Cerebellar cortex (tissue), 1 donor: Measurements from ENCODE around the gene ABCG1.
"Not testable (repeated sequence)": the region's sequence is repeated elsewhere in the genome, so short reads cannot be mapped to it uniquely, and the experiment has no call there.

Experiments
- DNase-seq: peaks from one replicate; pipeline ENCODE4 v3.0.0-alpha.2; 2015; ENCODE audit warnings: low spot score

ABCG1 gene

DNA sequence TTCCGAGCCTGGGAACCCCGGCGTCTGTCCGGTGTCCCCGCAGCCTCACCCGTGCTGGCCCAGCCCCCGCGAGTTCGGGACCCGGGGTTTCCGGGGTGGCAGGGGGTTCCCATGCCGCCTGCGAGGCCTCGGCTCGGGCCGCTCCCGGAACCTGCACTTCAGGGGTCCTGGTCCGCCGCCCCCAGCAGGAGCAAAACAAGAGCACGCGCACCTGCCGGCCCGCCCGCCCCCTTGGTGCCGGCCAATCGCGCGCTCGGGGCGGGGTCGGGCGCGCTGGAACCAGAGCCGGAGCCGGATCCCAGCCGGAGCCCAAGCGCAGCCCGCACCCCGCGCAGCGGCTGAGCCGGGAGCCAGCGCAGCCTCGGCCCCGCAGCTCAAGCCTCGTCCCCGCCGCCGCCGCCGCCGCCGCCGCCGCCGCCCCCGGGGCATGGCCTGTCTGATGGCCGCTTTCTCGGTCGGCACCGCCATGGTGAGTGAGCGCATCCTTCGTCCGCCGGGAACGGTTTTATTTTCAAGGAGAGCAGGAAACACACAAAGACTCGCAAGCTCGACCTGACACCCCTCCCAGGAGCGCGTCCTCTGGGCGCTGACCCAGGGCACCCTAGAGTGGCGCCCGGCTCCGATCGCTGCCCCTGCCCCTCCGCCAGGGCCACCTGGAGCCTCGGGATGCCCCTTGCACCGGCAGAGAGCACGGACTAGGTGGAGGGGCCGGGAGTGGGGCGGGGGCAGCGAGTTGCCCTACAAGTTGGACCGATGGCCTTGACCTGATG lies at the start of gene ABCG1:
ABCG1 (plus strand) TSS at position 305 of the 770 bp plus-strand sequence; CDS start at position 428, 123 bp downstream.
- DNase-seq = peak; percentile 58

DNA sequence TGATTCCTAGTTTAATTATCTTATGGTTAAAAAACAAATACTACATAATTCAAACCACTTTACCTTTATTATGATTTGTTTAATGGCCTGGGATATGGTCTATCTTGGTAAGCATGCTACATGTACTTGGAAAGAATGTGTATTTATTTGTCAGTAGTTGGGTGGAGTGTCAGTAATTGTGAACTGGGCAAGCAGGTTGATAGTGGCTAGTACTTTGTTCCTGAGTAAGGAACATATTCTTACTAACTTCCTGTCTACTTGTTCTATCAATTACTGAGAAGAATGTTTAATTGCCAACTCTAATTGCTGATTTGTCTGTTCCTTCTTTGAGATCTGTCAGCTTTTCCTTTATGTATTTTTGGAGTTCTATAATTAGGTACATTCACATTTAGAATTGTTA lies 49.2 kb upstream of the ABCG1 start:
- no peak for DNase-seq

DNA sequence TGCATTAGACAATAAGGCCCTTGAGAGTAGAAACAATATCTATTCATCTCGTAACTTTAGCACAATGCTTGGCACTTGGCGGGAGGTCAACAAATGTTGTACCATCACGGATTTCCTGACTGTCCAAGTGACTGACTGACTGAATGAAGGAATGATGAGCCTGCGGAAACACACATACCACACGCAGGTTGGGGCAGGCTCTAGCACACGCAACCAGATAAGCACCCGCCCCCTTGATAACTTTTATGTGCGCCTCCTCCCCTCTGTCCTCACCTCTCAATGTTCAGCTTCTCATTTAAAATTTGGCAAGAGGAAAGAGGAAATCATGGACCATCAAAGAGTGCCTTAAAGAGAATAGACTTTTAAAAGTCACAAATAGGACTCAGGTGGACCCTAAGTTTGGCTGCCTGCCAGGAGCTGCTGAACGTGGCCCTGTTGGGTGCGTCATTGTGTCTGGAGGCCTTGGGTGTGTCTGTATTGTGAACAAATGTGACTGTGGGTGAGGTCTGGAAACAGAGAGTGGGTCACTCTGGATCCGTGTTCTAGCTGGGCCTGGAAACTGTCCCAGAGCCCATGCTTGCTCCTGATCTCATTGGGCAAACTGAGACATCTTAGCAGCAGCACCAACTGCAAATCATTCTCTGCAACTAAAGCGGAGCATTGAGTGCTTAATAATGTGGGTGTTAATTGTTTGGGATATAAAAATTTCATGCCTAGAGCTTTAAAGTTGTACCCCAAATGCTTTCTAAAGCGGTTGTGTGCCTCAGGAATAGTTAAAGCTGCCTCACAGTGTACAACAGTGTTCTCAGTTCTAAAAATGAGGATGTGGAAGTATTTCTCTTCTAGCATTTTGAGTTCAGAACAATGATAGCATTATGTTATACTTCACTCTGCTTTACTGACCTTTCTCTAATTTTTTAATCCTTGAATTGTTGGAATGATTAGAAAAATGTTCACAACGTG lies 47.6 kb upstream of the ABCG1 start:
- DNase-seq = no peak

DNA sequence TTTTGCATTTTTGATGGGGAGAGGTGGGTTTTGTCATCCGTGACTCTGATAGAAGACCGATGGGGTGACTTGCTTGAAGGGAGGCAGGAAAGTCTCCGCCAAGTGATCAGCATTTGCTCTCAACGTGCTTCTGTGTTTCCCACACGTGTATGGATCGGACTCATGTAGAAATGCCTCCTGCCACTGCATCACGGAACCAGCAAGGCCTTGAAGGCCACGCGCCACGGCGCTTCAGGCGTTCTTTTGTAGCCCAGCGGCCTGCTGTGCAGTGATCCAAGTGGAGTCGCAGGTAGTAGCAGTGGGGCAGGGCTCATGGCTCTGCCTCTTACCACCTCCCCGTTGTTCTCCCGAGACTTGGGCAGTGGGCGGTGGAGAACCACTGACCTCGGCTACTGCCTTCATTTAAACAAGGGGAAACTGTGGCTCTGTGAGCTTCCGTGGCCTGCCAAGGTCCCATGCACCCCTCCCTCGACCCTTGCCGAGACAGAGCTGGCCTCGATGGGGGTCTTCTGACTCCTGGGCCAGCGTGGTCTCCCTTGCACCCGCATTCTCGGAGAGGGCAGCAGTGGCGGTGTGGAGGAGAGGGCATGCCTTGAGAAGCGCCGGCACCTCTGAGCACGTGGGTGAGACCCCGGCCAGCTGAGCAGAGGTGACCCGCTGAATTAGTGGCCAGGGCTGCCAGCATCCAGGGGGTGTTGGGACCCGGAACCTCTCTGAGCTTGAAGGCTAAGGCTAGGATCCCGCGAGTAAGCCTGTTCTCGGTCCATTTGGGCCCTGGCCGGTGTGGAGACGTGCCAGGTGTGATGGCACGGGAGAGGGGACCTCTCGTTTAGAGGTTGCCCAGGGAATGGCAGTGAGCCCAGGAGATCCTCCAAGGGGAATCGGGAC lies 46.1 kb upstream of the ABCG1 start:
- DNase-seq = no peak

DNA sequence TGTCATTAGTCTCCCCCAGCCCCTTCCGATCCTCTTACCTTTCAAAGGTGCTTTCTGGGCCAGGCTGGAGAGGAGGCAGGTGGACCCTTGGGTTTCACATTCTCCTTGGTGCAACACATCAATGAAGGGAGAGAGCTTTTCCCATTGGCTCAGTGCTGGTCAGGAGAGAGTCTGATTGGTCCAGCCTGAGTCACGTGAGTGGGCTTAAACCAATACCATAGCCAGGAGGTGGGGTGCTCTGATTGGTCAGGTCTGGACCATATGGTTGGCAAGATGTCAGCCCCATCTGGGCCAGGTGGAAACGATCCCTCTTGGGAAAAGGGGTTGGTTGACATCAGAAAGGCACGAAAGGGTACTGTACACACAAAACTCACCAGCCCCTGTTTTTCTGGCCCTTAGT lies 44.8 kb upstream of the ABCG1 start:
- no peak for DNase-seq

DNA sequence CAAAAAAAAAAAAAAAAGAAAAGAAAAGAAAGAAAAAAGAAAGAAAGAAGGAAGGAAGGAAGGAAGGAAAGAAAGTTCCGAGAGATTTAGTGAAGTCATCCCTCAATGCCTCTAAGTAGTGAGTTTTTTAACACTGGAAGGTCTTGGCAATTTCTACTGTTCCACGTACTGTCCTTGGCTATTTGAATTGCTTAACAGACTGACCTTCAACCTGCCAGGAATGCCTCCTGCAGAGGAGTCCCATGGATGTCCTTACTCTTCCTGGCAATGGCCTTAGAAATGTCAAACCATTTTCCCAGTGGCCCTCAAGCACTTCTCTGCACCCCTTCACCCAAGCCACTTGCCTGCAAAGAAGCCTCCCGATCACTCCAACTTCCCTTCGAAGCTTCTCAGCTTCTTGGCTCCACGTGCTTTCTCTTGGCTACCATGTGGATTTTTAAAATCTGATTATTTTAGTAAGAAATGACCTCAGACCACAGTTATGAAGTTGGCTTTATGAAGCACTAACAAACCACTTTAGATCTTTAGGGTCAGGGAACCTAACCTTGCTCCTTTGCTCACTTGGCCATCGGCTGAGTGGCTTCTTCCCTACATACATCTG lies 43.7 kb upstream of the ABCG1 start:
- no peak for DNase-seq

DNA sequence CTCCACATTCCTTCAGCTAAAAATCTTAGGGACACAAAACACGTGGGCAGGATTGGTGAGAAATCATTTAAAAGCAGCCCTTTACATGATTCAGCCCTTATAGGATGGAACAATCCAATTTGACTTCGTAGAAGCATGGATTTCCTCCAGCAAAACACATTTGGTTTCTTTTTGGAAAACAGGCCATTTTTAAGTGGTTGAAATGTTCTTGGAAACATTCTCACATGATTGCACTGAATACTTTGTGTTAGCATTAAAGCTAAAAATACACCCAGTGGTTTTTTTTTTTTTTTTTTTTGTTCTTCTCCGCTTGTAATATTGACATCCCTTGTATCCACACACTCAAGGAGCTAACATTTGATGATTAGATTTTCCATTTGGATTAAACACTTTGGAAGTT lies 42.1 kb upstream of the ABCG1 start:
- DNase-seq = no peak

DNA sequence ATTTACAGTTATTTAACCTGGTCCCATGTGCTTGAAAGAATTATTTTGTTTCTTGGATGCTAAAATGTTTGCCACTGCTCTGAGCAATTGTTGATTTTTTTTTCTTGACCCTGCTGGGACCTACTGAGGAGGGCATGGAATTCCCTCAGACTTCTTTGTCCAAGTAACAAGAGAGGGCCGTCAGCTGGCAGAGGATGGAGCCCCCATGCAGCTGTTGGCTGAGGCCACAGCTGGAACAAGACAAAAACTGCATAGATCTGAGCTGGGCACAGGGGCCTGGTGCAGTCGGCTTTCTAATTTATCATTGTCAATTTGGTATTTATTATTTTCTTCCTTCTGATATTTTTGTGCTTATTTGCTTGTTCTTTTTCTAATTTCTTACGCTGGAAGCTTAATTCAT lies 39.6 kb upstream of the ABCG1 start:
- no peak for DNase-seq

DNA sequence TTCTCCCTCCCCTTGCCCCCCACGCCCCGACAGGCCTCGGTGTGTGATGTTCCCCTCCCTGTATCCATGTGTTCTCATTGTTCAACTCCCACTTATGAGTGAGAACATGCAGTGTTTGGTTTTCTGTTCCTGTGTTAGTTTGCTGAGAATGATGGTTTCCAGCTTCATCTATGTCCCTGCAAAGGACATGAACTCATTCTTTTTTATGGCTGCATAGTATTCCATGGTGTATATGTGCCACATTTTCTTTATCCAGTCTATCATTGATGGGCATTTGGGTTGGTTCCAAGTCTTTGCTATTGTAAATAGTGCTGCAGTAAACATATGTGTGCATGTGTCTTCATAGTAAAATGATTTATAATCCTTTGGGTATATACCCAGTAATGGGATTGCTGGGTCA lies 38.9 kb upstream of the ABCG1 start:
- DNase-seq = not testable (repeated sequence)

DNA sequence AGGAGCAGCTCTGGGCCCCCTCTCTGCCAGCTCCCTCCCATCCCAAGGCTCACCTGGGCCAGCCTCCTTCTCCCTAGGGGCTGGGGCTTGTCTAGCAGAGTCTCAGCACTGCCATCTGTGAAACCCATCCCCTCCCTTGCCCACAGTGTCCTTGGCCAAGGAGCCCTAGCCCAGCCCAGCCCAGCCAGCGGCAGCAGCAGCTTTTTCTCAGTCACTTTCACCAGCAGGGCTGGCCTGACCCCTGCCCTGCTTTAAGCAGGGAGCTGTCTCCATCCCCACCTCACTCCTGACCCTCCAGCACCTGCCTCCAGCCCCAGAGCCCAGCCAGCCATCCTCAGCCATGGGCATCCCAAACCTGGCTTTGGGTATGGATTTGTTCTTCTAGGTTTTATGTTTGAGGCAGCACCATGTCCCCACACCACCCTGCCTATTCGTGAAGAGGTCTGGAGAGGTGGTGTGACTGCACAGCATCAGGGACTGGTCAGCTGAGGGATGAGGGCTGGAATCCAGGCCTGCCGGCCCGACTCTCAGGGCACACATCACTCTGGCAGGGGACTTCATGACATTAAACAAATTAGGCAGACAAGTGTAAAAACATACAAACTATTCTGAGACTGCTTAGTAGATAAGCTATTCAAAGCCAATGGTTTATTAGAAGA lies 36.1 kb upstream of the ABCG1 start:
- DNase-seq = no peak

DNA sequence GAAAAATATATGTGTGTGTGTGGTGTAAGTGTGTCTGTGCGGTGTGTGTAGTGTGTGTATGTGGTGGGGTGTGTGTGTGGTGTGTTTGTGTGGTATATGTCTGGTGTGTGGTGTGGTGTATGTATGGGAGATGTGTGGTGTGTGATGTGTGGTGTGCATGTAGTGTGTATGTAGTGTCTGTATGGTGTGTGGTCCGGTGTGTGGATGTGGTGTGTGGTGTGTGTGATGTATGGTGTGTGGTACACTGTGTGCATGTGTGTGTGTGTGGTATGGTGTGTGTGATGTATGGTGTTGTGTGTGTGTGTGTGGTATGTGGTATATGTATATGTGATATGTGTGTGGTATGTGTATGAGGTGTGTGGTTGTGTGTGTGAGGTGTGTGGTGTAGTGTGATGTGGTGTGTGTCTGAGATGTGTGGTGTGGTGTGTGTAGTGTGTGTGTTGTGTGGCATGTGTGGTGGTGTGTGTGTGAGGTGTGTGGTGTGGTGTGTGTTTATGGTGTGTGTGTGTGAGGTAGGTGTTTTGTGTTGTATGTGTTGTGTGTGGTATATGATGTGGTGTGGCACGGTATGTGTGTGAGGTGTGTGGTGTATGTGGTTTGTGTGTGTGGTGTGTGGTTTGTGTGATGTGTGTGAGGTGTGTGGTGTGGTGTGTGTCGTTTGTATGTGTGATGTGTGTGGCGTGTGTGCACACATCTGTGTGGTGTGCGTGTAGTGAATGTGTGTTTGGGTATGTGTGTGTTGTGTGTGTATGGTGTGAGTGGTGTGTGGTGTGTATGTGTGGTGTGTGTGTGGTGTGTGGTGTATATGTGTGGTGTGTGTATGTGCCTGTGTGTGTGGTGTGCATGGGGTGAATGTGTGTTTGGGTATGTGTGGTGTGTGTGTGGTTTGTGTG lies 35.3 kb upstream of the ABCG1 start:
- DNase-seq = no peak

DNA sequence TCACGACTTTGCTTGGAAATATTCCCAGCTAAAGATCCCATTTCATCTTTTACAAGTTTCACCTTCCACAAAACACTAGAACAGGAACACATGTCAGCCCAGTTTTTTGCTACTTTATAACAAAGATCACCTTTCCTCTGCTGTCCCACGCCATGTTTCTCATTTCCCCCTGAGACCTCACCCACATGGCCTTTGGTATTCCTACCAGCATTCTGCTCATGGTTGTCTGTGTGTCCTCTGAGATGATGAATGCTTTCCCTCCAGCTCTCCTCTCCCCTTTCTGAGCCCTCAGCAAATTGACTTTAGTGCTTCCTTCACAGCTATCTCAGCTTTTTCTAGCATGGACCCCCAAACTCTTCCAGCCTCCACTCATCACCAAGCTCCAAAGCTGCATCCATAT lies 32.3 kb upstream of the ABCG1 start:
- DNase-seq = no peak

DNA sequence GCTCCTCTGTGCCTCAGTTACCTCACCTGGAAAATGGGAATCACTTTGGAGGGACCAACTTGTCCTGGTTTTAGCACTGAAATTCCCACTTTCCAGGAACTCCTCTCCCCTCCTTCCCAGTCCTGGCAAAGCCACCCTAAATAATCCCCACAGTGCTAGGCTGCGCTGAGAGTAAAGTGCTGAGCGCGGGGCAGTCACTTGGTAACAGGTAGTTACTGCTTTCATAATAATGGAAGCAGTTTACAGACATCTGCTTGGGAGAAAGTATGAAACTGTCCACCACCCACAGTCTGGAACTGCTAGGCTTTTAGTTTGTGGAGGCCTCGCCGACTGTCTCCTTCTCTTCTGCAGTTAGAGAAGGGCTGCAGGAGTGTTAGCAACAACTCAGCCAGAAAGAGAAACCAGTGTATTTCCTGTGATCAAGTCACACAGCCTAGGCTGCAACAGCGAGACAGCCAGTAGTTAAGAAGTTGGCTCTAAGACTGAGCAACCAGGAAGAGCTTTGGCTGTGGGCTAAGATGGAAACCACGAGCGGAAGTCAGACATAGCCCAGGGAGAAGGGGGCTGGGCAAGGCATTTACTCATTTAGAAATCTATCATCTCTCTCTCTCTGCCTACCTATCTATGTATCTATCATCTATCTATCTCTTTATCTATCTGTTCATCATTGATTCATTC lies 30.8 kb upstream of the ABCG1 start:
- no peak for DNase-seq

DNA sequence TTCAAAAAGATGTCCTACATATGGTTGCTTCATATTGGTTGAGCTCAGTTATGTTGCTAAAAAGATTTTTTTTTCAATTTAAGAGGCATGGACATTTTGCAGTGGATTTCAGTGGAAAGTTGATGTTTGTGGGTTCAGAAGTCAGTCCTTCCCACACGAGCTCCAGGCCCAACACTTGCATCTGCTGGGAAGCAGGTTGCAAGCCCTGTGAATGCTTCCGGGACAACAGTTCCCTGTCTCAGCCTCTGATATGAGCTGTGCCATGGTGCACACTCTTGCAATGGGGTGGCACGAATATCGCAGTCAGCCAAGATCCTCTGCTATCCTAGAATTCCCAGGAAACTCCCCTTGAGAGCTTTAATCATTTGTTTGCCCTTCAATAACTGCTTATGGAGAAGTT lies 30.3 kb upstream of the ABCG1 start:
- no peak for DNase-seq

DNA sequence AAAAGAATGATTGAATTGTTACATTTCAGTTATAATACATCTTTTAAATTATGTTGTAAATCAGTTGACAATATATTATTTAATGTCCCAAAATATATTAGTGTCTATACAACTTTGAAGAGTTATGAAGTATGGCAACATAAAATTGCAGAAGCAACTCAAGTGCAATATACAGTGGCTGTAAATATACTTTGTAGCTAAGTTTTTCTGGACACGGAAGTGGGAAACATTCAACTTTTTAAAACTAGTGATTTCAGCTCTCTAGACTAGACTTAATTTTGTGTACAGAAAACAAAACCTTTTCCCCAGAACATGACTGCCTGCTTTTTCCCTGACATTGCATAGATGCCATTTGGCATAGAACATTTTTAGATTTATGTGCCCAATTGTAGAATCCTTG lies 29.5 kb upstream of the ABCG1 start:
- no peak for DNase-seq

DNA sequence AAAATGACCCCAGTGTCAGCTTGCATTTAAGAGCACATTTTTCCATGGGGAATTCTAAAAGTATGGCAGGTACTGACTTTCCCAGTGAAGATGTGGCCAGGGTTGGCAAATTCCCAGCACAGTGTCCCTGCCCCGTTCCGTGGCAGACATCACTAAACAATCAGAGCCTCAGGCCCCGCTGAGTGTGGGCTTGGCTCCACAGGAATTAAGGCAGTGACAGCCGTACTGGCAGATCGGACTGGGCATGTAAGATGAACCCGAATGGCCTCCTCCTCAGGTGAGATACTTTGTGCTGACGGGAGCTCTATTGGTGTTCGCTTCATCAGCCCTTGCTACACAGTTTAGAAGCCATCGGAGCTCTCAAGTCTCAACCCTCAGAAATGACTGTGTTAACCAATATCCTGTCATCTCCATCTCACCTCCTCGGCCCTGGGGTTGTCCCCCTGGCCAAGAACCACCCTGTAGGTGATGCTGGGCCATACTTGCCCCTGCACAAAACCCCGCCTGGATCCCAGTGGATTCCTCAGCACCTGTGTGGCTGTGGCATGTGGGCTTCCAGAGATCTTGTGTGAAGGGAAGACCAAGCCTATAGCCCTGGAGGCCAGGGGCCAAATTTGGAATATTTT lies 29.0 kb upstream of the ABCG1 start:
- no peak for DNase-seq

DNA sequence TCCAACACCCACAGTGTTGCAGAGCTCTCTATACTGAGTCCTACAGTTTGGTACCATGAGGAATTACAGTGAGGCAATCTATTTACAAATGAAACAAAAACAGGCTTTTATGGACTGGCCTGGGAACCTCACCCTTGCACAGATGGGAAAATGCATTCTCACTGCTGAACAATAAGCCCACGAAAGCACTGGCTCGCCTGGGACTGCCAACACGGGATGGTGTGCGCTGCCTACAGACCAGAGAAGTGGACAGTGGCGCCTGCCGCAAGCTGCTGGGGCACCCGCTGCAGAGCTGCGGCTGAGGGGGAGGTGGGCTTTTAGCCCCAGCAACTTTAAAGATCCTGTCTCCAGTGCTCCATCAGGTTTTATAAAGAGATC lies 28.5 kb upstream of the ABCG1 start:
- DNase-seq = no peak

DNA sequence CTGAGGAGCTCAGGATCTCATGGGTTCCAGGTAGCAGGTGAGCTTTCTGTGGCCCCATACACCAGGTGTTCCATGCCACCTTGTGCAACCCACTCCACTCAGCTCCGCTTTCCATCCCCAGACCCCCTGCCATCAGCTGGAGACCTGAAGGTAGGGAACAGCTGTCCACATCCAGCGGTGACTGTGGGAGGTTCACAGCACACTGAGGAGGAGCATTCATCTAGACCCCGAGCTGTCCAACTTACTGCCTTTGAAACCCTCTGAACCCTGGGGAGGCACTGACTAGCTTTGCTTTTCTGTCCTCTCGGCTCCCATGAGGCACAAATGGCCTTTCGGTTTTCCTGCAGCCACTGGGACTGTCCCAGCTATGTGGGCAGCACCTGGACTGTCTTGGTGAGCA lies 27.9 kb upstream of the ABCG1 start:
- no peak for DNase-seq
